ENCODE results near the gene WRAP53. TPM values are rescaled to one million over a fixed set of nuclear protein-coding genes. Genes with fewer than 3 reads are reported as not detected.
A peak's percentile ranks its signal among the peaks of the same experiment; 100 is the strongest.
"Not testable (repeated sequence)": the region's sequence is repeated elsewhere in the genome, so short reads cannot be mapped to it uniquely, and the experiment has no call there.

Gene WRAP53
- total RNA-seq: 11.8 TPM

- peak; percentile 83 to 93 for DNase-seq (ENCODE audit: low spot score in 2 of 2)
- FAIRE-seq: peak; percentile 39
Observed at GRCh38 chr17:7687908-7688807, at the start of gene WRAP53. Gene WRAP53 (plus strand): TSS chr17:7688477. CDS start chr17:7688649, 172 bp downstream.

- FAIRE-seq: no peak
- no peak for DNase-seq (ENCODE audit: low spot score in 2 of 2)
Observed at GRCh38 chr17:7640783-7641182, 47.5 kb upstream of the WRAP53 start.

GRCh38 chr17:7641635-7642034 is 46.6 kb upstream of the WRAP53 start:
- not testable (repeated sequence) for FAIRE-seq; DNase-seq (ENCODE audit: low spot score in 2 of 2)

GRCh38 chr17:7644775-7645174 is 43.5 kb upstream of the WRAP53 start:
- DNase-seq (ENCODE audit: low spot score in 2 of 2): no peak
- FAIRE-seq: no peak

- DNase-seq (ENCODE audit: low spot score in 2 of 2) (no peak), FAIRE-seq (no peak)
Observed at GRCh38 chr17:7646457-7646856, 41.8 kb upstream of the WRAP53 start.

- no peak for FAIRE-seq
- DNase-seq (ENCODE audit: low spot score in 2 of 2): no peak
Observed at GRCh38 chr17:7647018-7647417, 41.3 kb upstream of the WRAP53 start.

- peak; percentile 83 to 89 for DNase-seq (ENCODE audit: low spot score in 2 of 2)
- no peak for FAIRE-seq
Observed at GRCh38 chr17:7650509-7651096, 37.7 kb upstream of the WRAP53 start, which contains the start of gene ATP1B2. Gene ATP1B2 (plus strand): TSS chr17:7650926. CDS start chr17:7651519, 593 bp downstream.

- DNase-seq (ENCODE audit: low spot score in 2 of 2) (no peak), FAIRE-seq (no peak)
Observed at GRCh38 chr17:7651097-7651664, 37.1 kb upstream of the WRAP53 start.

- DNase-seq (ENCODE audit: low spot score in 2 of 2): peak in 1 of 2 donors; percentile 66
- no peak for FAIRE-seq
Observed at GRCh38 chr17:7651665-7652387, 36.5 kb upstream of the WRAP53 start.

GRCh38 chr17:7652388-7653356 is 35.6 kb upstream of the WRAP53 start:
- DNase-seq (ENCODE audit: low spot score in 2 of 2) (no peak), FAIRE-seq (no peak)

- DNase-seq (ENCODE audit: low spot score in 2 of 2): no peak
Observed at GRCh38 chr17:7654832-7655540, 33.3 kb upstream of the WRAP53 start.

GRCh38 chr17:7655541-7655840 is 32.8 kb upstream of the WRAP53 start:
- no peak for DNase-seq (ENCODE audit: low spot score in 2 of 2)
- FAIRE-seq: no peak

More at GRCh38 chr17:7654832-7655540, 33.3 kb upstream of the WRAP53 start:
- no peak for FAIRE-seq

- no peak for FAIRE-seq
Observed at GRCh38 chr17:7656958-7657609, 31.2 kb upstream of the WRAP53 start.

GRCh38 chr17:7667656-7668406 is 20.4 kb upstream of the WRAP53 start:
- FAIRE-seq (no peak), DNase-seq (ENCODE audit: low spot score in 2 of 2) (peak in 1 of 2 donors; percentile 54)

More at GRCh38 chr17:7656958-7657609, 31.2 kb upstream of the WRAP53 start:
- DNase-seq (ENCODE audit: low spot score in 2 of 2): peak in 1 of 2 donors; percentile 53

- FAIRE-seq (no peak), DNase-seq (ENCODE audit: low spot score in 2 of 2) (no peak)
Observed at GRCh38 chr17:7668482-7668881, 19.8 kb upstream of the WRAP53 start.

GRCh38 chr17:7673239-7673638 is 15.0 kb upstream of the WRAP53 start:
- FAIRE-seq (no peak), DNase-seq (ENCODE audit: low spot score in 2 of 2) (no peak)

GRCh38 chr17:7674934-7675333 is 13.3 kb upstream of the WRAP53 start:
- DNase-seq (ENCODE audit: low spot score in 2 of 2) (no peak), FAIRE-seq (no peak)

GRCh38 chr17:7676533-7676932 is 11.7 kb upstream of the WRAP53 start:
- FAIRE-seq (no peak), DNase-seq (ENCODE audit: low spot score in 2 of 2) (no peak)

Measured in frontal cortex (tissue), 4 donors.